ENCODE results near the gene CYP8B1. TPM values are rescaled to one million over a fixed set of nuclear protein-coding genes. Genes with fewer than 3 reads are reported as not detected.

Gene CYP8B1
- total and polyA plus RNA-seq, 8 donors: 0.10 TPM; not detected in 7

- peaks cover 0 to 12% (median 0%) of the 10 kb centered on the region in 4 donors for H3K4me1 ChIP-seq
- DNase-seq: no peak
These were observed 20.5 kb downstream of the CYP8B1 start for GRCh38 chr3:42855219-42855546.

GRCh38 chr3:42853739-42854302 is 21.9 kb downstream of the CYP8B1 start:
- Histone ChIP-seq H3K27me3 (no peaks in the 10 kb centered on the region), H3K36me3 (no peaks in the 10 kb centered on the region), H3K27ac (no peak overlapping the region), H3K9me3 (no peaks in the 10 kb centered on the region), H3K4me1 (peaks cover 0 to 12% (median 0%) of the 10 kb centered on the region in 4 donors), H3K4me3 (no peak overlapping the region)
- 71 to 83% (median 77%) methylated on average over 4 of the region's 4 CpGs for WGBS, 5 donors
- intact Hi-C loops (cut with DNase I; ENCODE audit: low total_unique reads): no loop called here
- no peak for TF ChIP-seq EP300 (IDR thresholded peaks at IDR 0.05)
- TF ChIP-seq POLR2AphosphoS5 (IDR thresholded peaks at IDR 0.05): no peak
- no peak for TF ChIP-seq POLR2A (IDR thresholded peaks at IDR 0.05)
- TF ChIP-seq CTCF (IDR thresholded peaks at IDR 0.05): no peak
- DNase-seq: no peak

More at GRCh38 chr3:42855219-42855546, 20.5 kb downstream of the CYP8B1 start:
- Histone ChIP-seq H3K27me3 (no peaks in the 10 kb centered on the region), H3K27ac (no peak overlapping the region), H3K4me3 (no peak overlapping the region), H3K36me3 (no peaks in the 10 kb centered on the region), H3K9me3 (no peaks in the 10 kb centered on the region)
- no peak for TF ChIP-seq EP300 (IDR thresholded peaks at IDR 0.05)
- TF ChIP-seq POLR2A (IDR thresholded peaks at IDR 0.05): no peak
- TF ChIP-seq POLR2AphosphoS5 (IDR thresholded peaks at IDR 0.05): no peak
- TF ChIP-seq CTCF (IDR thresholded peaks at IDR 0.05): no peak
- intact Hi-C loops (cut with DNase I; ENCODE audit: low total_unique reads): no loop called here

- Histone ChIP-seq H3K9me3 (no peaks in the 10 kb centered on the region), H3K27me3 (no peaks in the 10 kb centered on the region), H3K36me3 (no peaks in the 10 kb centered on the region), H3K4me1 (peaks cover 0 to 12% (median 0%) of the 10 kb centered on the region in 4 donors), H3K4me3 (no peak overlapping the region), H3K27ac (no peak overlapping the region)
- intact Hi-C loops (cut with DNase I; ENCODE audit: low total_unique reads): no loop called here
- WGBS, 5 donors: 79 to 93% (median 88%) methylated on average over 1 of the region's 1 CpG
- DNase-seq: no peak
- TF ChIP-seq EP300 (IDR thresholded peaks at IDR 0.05): no peak
- TF ChIP-seq CTCF (IDR thresholded peaks at IDR 0.05): no peak
- TF ChIP-seq POLR2AphosphoS5 (IDR thresholded peaks at IDR 0.05): no peak
- TF ChIP-seq POLR2A (IDR thresholded peaks at IDR 0.05): no peak
These were observed 22.6 kb downstream of the CYP8B1 start for GRCh38 chr3:42853056-42853455.

GRCh38 chr3:42852441-42852840 is 23.2 kb downstream of the CYP8B1 start:
- TF ChIP-seq POLR2AphosphoS5 (IDR thresholded peaks at IDR 0.05) (no peak), CTCF (IDR thresholded peaks at IDR 0.05) (no peak), EP300 (IDR thresholded peaks at IDR 0.05) (no peak), POLR2A (IDR thresholded peaks at IDR 0.05) (no peak)
- no peak overlapping the region for H3K27ac ChIP-seq
- H3K4me1 ChIP-seq: peaks cover 0 to 16% (median 0%) of the 10 kb centered on the region in 4 donors
- H3K4me3 ChIP-seq: no peak overlapping the region
- no peaks in the 10 kb centered on the region for H3K36me3 ChIP-seq
- intact Hi-C loops (cut with DNase I; ENCODE audit: low total_unique reads): no loop called here
- peak in 1 of 2 donors; percentile 47 for DNase-seq
- H3K27me3 ChIP-seq: no peaks in the 10 kb centered on the region
- no peaks in the 10 kb centered on the region for H3K9me3 ChIP-seq
- WGBS, 5 donors: 24 to 46% (median 36%) methylated on average over 2 of the region's 2 CpGs

Measured in stomach (tissue), 9 donors.